GM12878 (cell line): Measurements from ENCODE around the gene RGMB. TPM values are rescaled to one million over a fixed set of nuclear protein-coding genes. Genes with fewer than 3 reads are reported as not detected.
A peak's percentile ranks its signal among the peaks of the same experiment; 100 is the strongest.

ENCODE experiments used
- ATAC-seq: fragments of 200-7000 bp; cut with Tn5 transposase; 3 replicates; pipeline ENCODE4 v1.9.1; 2020; ENCODE audit warnings: mild to moderate bottlenecking, moderate library complexity
- BruUV-seq: library from RNA; stranded (reverse); fragments of 400-500 nt; replicated peaks from 2 replicates; lab custom pipeline; 2021; lab: Mats Ljungman, UMichigan
- CTCF ChIA-PET: fragments of 300-600 bp; sonication (Branson Sonifier 250); formaldehyde crosslinking; extraction: SDS; loops from one replicate; lab custom pipeline; 2021; ENCODE audit warnings: inconsistent platforms; lab: Yijun Ruan, JAX
- POLR2A ChIA-PET: fragments of 350-600 bp; formaldehyde crosslinking; extraction: SDS; loops from one replicate; lab custom pipeline; 2021; ENCODE audit warnings: inconsistent platforms; lab: Charles Lee
- RAD21 ChIA-PET: fragments of 300-600 bp; sonication (Branson Sonifier 250); formaldehyde crosslinking; loops from one replicate; lab custom pipeline; 2023; ENCODE audit warnings: antibody characterized with exemption; ENCODE audit not compliant: unreplicated experiment; lab: Charles Lee
- SMC1A ChIA-PET: fragments of 300-600 bp; sonication (Branson Sonifier 250); formaldehyde crosslinking; loops from one replicate; lab custom pipeline; 2023; ENCODE audit not compliant: unreplicated experiment, uncharacterized antibody; lab: Charles Lee
- DNase-seq: peaks from one replicate; pipeline ENCODE4 v3.0.0-alpha.2; 2011; ENCODE audit warnings: low read depth, low spot score
- FAIRE-seq: peaks from 3 replicates; lab custom pipeline; 2011; peaks lifted over from hg19 to GRCh38; lab: Jason Lieb, UNC
- H2AFZ ChIP-seq: 2 replicates; pipeline ENCODE4 v1.6.0; 2011; ENCODE audit warnings: low read depth, low read length, control low read depth; ENCODE audit not compliant: control insufficient read depth
- H3K27ac ChIP-seq: 2 replicates; pipeline ENCODE4 v1.5.1; 2011; ENCODE audit warnings: control low read depth; ENCODE audit not compliant: control insufficient read depth, insufficient read depth
- H3K27me3 ChIP-seq, 2 experiments: replicated peaks in 1 of 2; 2 replicates each; pipeline versions ENCODE4 v1.6.0 to v1.6.1; 2011; ENCODE audit warnings: low read length in 1 of 2; ENCODE audit not compliant: control insufficient read depth in 2 of 2, insufficient read depth in 2 of 2
- H3K36me3 ChIP-seq, 2 experiments: 2 replicates each; pipeline ENCODE4 v1.5.1; 2011; ENCODE audit warnings: low read length in 1 of 2; ENCODE audit not compliant: control insufficient read depth in 2 of 2, insufficient read depth in 2 of 2
- H3K4me1 ChIP-seq: 2 replicates; pipeline ENCODE4 v1.6.1; 2011; ENCODE audit warnings: mild to moderate bottlenecking, low read length, moderate library complexity, mixed read lengths; ENCODE audit not compliant: control insufficient read depth, insufficient read depth
- H3K4me2 ChIP-seq: 2 replicates; pipeline ENCODE4 v1.6.0; 2011; ENCODE audit warnings: control low read depth; ENCODE audit not compliant: control insufficient read depth, insufficient read depth
- H3K4me3 ChIP-seq: fragments of 200-600 bp; sonication (generic); 2 replicates; pipeline ENCODE4 v1.5.1; 2016
- H3K79me2 ChIP-seq: 2 replicates; pipeline ENCODE4 v1.6.0; 2011; ENCODE audit warnings: low read length; ENCODE audit not compliant: control insufficient read depth, insufficient read depth
- H3K9ac ChIP-seq: 2 replicates; pipeline ENCODE4 v1.8.0; 2011; ENCODE audit warnings: low read length, control low read depth, mixed read lengths; ENCODE audit not compliant: control insufficient read depth, insufficient read depth
- H3K9me3 ChIP-seq: replicated peaks from 3 replicates; pipeline ENCODE4 v1.5.1; 2011; ENCODE audit warnings: mild to moderate bottlenecking, low read length; ENCODE audit not compliant: control insufficient read depth, insufficient read depth
- H4K20me1 ChIP-seq: 2 replicates; pipeline ENCODE4 v1.6.0; 2011; ENCODE audit not compliant: control insufficient read depth, insufficient read depth
- CEBPZ ChIP-seq: fragments of 150-350 bp; IDR thresholded peaks from 2 replicates; pipeline ENCODE4 v1.6.1; 2016; ENCODE audit warnings: low read depth, low read length
- JUNB ChIP-seq: IDR thresholded peaks from 2 replicates; pipeline ENCODE4 v1.6.1; 2016; ENCODE audit warnings: antibody characterized with exemption, mild to moderate bottlenecking
- POLR2A ChIP-seq: IDR thresholded peaks from 2 replicates; pipeline ENCODE4 v1.6.1; 2011; ENCODE audit warnings: low read depth, mild to moderate bottlenecking, low read length
- SPI1 ChIP-seq: IDR thresholded peaks from 2 replicates; pipeline ENCODE4 v1.6.1; 2011; ENCODE audit warnings: low read depth, mild to moderate bottlenecking, low read length, moderate library complexity, borderline replicate concordance; ENCODE audit not compliant: insufficient read depth
- WGBS: methylation state at CpG from one replicate; pipeline ENCODE4 v1.1.6; 2016; ENCODE audit warnings: low lambda C conversion rate; ENCODE audit not compliant: insufficient replicate concordance, insufficient coverage; ENCODE audit errors: missing lambda C conversion rate; 5-methylcytosine and 5-hydroxymethylcytosine counted together
- in situ Hi-C: fragments of 300-500 bp; cut with MboI; formaldehyde crosslinking; loops from 9 replicates; pipeline ENCODE4 v1.14.3; 2018; ENCODE audit warnings: mixed read lengths
- intact Hi-C: fragments of 100-400 bp; cut with micrococcal nuclease; formaldehyde crosslinking; loops from one replicate; pipeline ENCODE4 v1.14.2; 2022; ENCODE audit not compliant: unreplicated experiment
- polyA plus RNA-seq, 11 experiments: library from polyadenylated mRNA; depleted of rRNA in 4 of 11; unstranded in 6 of 11; stranded (reverse) in 5 of 11; fragments of >200 nt; fragmentation: Nextera tagmentation in 4 of 11; fragmentation: Illumina TruSeq in 1 of 11; extraction: Ambion mirVana in 4 of 11; extraction: Trizol in 1 of 11; gene quantifications; 1 replicate in 1 of 11; 2 replicates in 10 of 11; pipeline versions ENCODE4 v1.2.1 to v1.2.3, GENCODE V29; 2011 to 2016; ENCODE audit warnings: inconsistent platforms in 2 of 11, missing spikeins in 2 of 11, low read depth in 1 of 11
- total RNA-seq, 4 experiments: library from RNA; depleted of rRNA in 3 of 4; stranded (reverse); fragments of >200 nt in 3 of 4; fragmentation: Illumina TruSeq in 1 of 4; extraction: Trizol in 1 of 4; gene quantifications; 2 replicates each; pipeline versions ENCODE4 v1.2.1 to v1.2.3, GENCODE V29; 2013 to 2021
- TF ChIP-seq, protein P1 (sequence below): fragments of 450-650 bp; IDR thresholded peaks from 2 replicates; pipeline ENCODE4 v1.6.1; 2014; ENCODE audit warnings: mild to moderate bottlenecking

Gene RGMB
- total and polyA plus RNA-seq, 10 of the 15 experiments (the other 5 are each of a cell fraction or from before 2014, with no cell fraction given): 1.3 to 15.3 (median 7.4) TPM

DNA sequence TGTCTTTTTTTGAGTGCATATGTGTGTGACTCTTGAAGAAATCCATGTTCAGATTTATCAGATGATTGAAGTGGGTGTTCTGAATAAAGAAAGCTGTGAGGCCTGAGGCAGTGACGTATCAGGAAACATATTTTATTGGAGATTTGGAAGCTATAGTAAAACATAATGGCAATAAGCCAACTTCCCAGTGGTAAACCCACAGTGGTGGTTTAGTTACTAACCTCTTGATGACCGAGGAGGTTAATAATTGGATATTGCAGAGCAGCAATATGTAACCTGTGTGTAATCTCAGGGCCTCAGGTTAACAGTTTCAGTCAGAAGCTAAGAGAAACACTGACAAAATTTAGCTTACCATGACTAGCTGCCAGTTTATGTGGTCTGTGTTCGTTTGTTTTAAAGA, 6.9 kb downstream of the RGMB start:
- Histone ChIP-seq H3K79me2 (peaks cover 65% of the 10 kb centered on the region), H4K20me1 (no peaks in the 10 kb centered on the region; the same call in 1 of the 2 replicates), H2AFZ (no peak overlapping the region), H3K36me3 (peaks cover 0 to 6% of the 10 kb centered on the region in 2 experiments; a peak in 2 of 4 replicates), H3K9me3 (no peaks in the 10 kb centered on the region), H3K4me2 (peak overlapping the region; percentile 11; the same call in 1 of the 2 replicates), H3K4me1 (peaks cover 6% of the 10 kb centered on the region), H3K27me3 (no peaks in the 10 kb centered on the region), H3K9ac (no peak overlapping the region), H3K4me3 (peak overlapping the region; percentile 21; the same call in 1 of the 2 replicates), H3K27ac (no peak overlapping the region)
- SMC1A ChIA-PET: interaction anchor here (1.5 to 1.8 kb wide), 2 partner anchors 11 to 16 kb away, joined by 5 to 11 read pairs; no protein-coding TSS in a partner anchor
- RAD21 ChIA-PET: interaction anchor here (0.9 to 1.0 kb wide), 2 partner anchors 9 to 15 kb away, joined by 3 read pairs; no protein-coding TSS in a partner anchor
- no TSS peak for BruUV-seq
- FAIRE-seq (no peak), DNase-seq (no peak), ATAC-seq (peak; percentile 30)
- in situ Hi-C loops: no loop called here
- CTCF ChIA-PET: interaction anchor here (0.8 to 3.1 kb wide), 5 partner anchors 9 to 279 kb away, joined by 3 to 26 read pairs (median 9); no protein-coding TSS in a partner anchor
- intact Hi-C loops: no loop called here
- TF ChIP-seq JUNB (no peak), POLR2A (no peak), CEBPZ (no peak), SPI1 (no peak)
- TF ChIP-seq, protein P1, sequence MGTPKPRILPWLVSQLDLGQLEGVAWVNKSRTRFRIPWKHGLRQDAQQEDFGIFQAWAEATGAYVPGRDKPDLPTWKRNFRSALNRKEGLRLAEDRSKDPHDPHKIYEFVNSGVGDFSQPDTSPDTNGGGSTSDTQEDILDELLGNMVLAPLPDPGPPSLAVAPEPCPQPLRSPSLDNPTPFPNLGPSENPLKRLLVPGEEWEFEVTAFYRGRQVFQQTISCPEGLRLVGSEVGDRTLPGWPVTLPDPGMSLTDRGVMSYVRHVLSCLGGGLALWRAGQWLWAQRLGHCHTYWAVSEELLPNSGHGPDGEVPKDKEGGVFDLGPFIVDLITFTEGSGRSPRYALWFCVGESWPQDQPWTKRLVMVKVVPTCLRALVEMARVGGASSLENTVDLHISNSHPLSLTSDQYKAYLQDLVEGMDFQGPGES: no peak
- WGBS: 92% methylated on average over 3 of the region's 3 CpGs
- POLR2A ChIA-PET: interaction anchor here (1.4 kb wide), 1 partner anchor 23 kb away, joined by 3 read pairs; no protein-coding TSS in a partner anchor
